SJCRH30 (cell line): ENCODE measurements around the gene WASL. TPM values are rescaled to one million over a fixed set of nuclear protein-coding genes. Genes with fewer than 3 reads are reported as not detected.
"Not testable (repeated sequence)": the region's sequence is repeated elsewhere in the genome, so short reads cannot be mapped to it uniquely, and the experiment has no call there.

ENCODE experiments used
- DNase-seq, 2 experiments: peaks; one replicate each; pipeline ENCODE4 v3.0.0-alpha.2; 2015 to 2020
- H3K27ac ChIP-seq: fragments of 250-450 bp; sonication (Bioruptor Pico); 2 replicates; pipeline ENCODE4 v1.5.1; 2020; ENCODE audit warnings: mild to moderate bottlenecking, moderate library complexity
- H3K27me3 ChIP-seq: fragments of 250-450 bp; sonication (Bioruptor Pico); 2 replicates; pipeline ENCODE4 v1.5.1; 2020; ENCODE audit warnings: mild to moderate bottlenecking, moderate library complexity
- H3K36me3 ChIP-seq: fragments of 250-450 bp; sonication (Bioruptor Pico); 2 replicates; pipeline ENCODE4 v1.5.1; 2020; ENCODE audit warnings: mild to moderate bottlenecking, moderate library complexity
- H3K4me1 ChIP-seq: fragments of 250-450 bp; sonication (Bioruptor Pico); 2 replicates; pipeline ENCODE4 v1.5.1; 2020; ENCODE audit warnings: mild to moderate bottlenecking, moderate library complexity
- H3K4me3 ChIP-seq: fragments of 250-450 bp; sonication (Bioruptor Pico); 2 replicates; pipeline ENCODE4 v1.5.1; 2020; ENCODE audit warnings: mild to moderate bottlenecking, moderate library complexity
- H3K9me3 ChIP-seq: fragments of 250-450 bp; sonication (Bioruptor Pico); replicated peaks from 2 replicates; pipeline ENCODE4 v1.5.1; 2020; ENCODE audit warnings: mild to moderate bottlenecking, moderate library complexity
- total RNA-seq: library from RNA; depleted of rRNA; stranded (reverse); fragments of >200 nt; shearing (Covaris generic); gene quantifications from 2 replicates; pipeline ENCODE4 v1.2.3, GENCODE V29; 2014

The WASL gene
- total RNA-seq, 1 experiment from 2014 or later, result 26.4 TPM

- no peaks in the 10 kb centered on the region for H3K36me3 ChIP-seq
- no peak overlapping the region for H3K4me3 ChIP-seq
- no peak for DNase-seq
- no peaks in the 10 kb centered on the region for H3K27me3 ChIP-seq
- peaks cover 12% of the 10 kb centered on the region; the same call in 1 of the 2 replicates for H3K4me1 ChIP-seq
- H3K27ac ChIP-seq, result no peak overlapping the region
- H3K9me3 ChIP-seq, result no peaks in the 10 kb centered on the region
Observed at GRCh38 chr7:123750389-123751230, 1.8 kb upstream of the WASL start.

- Histone ChIP-seq H3K36me3 (no peaks in the 10 kb centered on the region), H3K27ac (peak overlapping the region; percentile 82), H3K4me1 (peaks cover 12% of the 10 kb centered on the region; the same call in 1 of the 2 replicates), H3K4me3 (peak overlapping the region; percentile 86), H3K27me3 (no peaks in the 10 kb centered on the region), H3K9me3 (no peaks in the 10 kb centered on the region)
- DNase-seq, result no peak
Observed at GRCh38 chr7:123749537-123749857, 694 bp upstream of the WASL start.

- H3K4me1 ChIP-seq, result peaks cover 12% of the 10 kb centered on the region; the same call in 1 of the 2 replicates
- DNase-seq, result peak; percentile 32 to 51
- no peaks in the 10 kb centered on the region for H3K9me3 ChIP-seq
- peak overlapping the region; percentile 86 for H3K4me3 ChIP-seq
- H3K27ac ChIP-seq, result peak overlapping the region; percentile 82
- H3K36me3 ChIP-seq, result no peaks in the 10 kb centered on the region
- no peaks in the 10 kb centered on the region for H3K27me3 ChIP-seq
Observed at GRCh38 chr7:123748171-123748733, 551 bp downstream of the WASL start.

GRCh38 chr7:123747620-123748141, 1.1 kb downstream of the WASL start:
- Histone ChIP-seq H3K4me1 (peaks cover 12% of the 10 kb centered on the region; the same call in 1 of the 2 replicates), H3K36me3 (no peaks in the 10 kb centered on the region), H3K27ac (peak overlapping the region; percentile 82; the same call in 1 of the 2 replicates), H3K27me3 (no peaks in the 10 kb centered on the region), H3K9me3 (no peaks in the 10 kb centered on the region), H3K4me3 (peak overlapping the region; percentile 86)
- DNase-seq, result peak; percentile 72 to 78

GRCh38 chr7:123746931-123747488, 1.8 kb downstream of the WASL start:
- peak in 1 of 2 experiments; percentile 13 for DNase-seq
- Histone ChIP-seq H3K27ac (no peak overlapping the region), H3K4me1 (peaks cover 12% of the 10 kb centered on the region; the same call in 1 of the 2 replicates), H3K4me3 (peak overlapping the region; percentile 86), H3K36me3 (no peaks in the 10 kb centered on the region), H3K27me3 (no peaks in the 10 kb centered on the region), H3K9me3 (no peaks in the 10 kb centered on the region)

GRCh38 chr7:123746055-123746454, 2.7 kb downstream of the WASL start:
- Histone ChIP-seq H3K27me3 (no peaks in the 10 kb centered on the region), H3K4me1 (peaks cover 12% of the 10 kb centered on the region; the same call in 1 of the 2 replicates), H3K9me3 (no peaks in the 10 kb centered on the region), H3K27ac (no peak overlapping the region), H3K36me3 (no peaks in the 10 kb centered on the region; the same call in 1 of the 2 replicates), H3K4me3 (no peak overlapping the region)
- no peak for DNase-seq

- no peaks in the 10 kb centered on the region for H3K27me3 ChIP-seq
- H3K4me3 ChIP-seq, result no peak overlapping the region
- peaks cover 12% of the 10 kb centered on the region; the same call in 1 of the 2 replicates for H3K4me1 ChIP-seq
- DNase-seq, result no peak
- H3K27ac ChIP-seq, result no peak overlapping the region
- no peaks in the 10 kb centered on the region for H3K9me3 ChIP-seq
- H3K36me3 ChIP-seq, result no peaks in the 10 kb centered on the region; the same call in 1 of the 2 replicates
Observed at GRCh38 chr7:123745437-123745836, 3.4 kb downstream of the WASL start.

GRCh38 chr7:123744416-123744815, 4.4 kb downstream of the WASL start:
- Histone ChIP-seq H3K36me3 (no peaks in the 10 kb centered on the region; the same call in 1 of the 2 replicates), H3K27ac (no peak overlapping the region), H3K27me3 (no peaks in the 10 kb centered on the region), H3K9me3 (no peaks in the 10 kb centered on the region), H3K4me3 (no peak overlapping the region), H3K4me1 (peaks cover 5% of the 10 kb centered on the region; the same call in 1 of the 2 replicates)
- DNase-seq, result no peak

- no peak for DNase-seq
- H3K4me3 ChIP-seq, result no peak overlapping the region
- no peaks in the 10 kb centered on the region for H3K9me3 ChIP-seq
- no peaks in the 10 kb centered on the region for H3K27me3 ChIP-seq
- H3K27ac ChIP-seq, result no peak overlapping the region
- peaks cover 2% of the 10 kb centered on the region; the same call in 1 of the 2 replicates for H3K4me1 ChIP-seq
- H3K36me3 ChIP-seq, result peaks cover 5% of the 10 kb centered on the region
Observed at GRCh38 chr7:123741940-123742339, 6.9 kb downstream of the WASL start.

- no peak overlapping the region for H3K27ac ChIP-seq
- H3K27me3 ChIP-seq, result no peaks in the 10 kb centered on the region
- H3K4me3 ChIP-seq, result no peak overlapping the region
- H3K9me3 ChIP-seq, result 0 out of 2 replicates have a peak, but pooled peaks cover 3% of the 10 kb centered on the region
- H3K4me1 ChIP-seq, result no peaks in the 10 kb centered on the region
- no peak for DNase-seq
- peaks cover 8% of the 10 kb centered on the region for H3K36me3 ChIP-seq
Observed at GRCh38 chr7:123738808-123739207, 10.0 kb downstream of the WASL start.

GRCh38 chr7:123738356-123738755, 10.4 kb downstream of the WASL start:
- no peak overlapping the region for H3K4me3 ChIP-seq
- DNase-seq, result no peak
- no peaks in the 10 kb centered on the region for H3K4me1 ChIP-seq
- H3K27ac ChIP-seq, result no peak overlapping the region
- H3K9me3 ChIP-seq, result 0 out of 2 replicates have a peak, but pooled peaks cover 3% of the 10 kb centered on the region
- peaks cover 8% of the 10 kb centered on the region for H3K36me3 ChIP-seq
- no peaks in the 10 kb centered on the region for H3K27me3 ChIP-seq

GRCh38 chr7:123737168-123737674, 11.6 kb downstream of the WASL start:
- not testable (repeated sequence) for H3K27ac ChIP-seq, H3K4me3 ChIP-seq, H3K4me1 ChIP-seq, DNase-seq, H3K9me3 ChIP-seq, H3K36me3 ChIP-seq, H3K27me3 ChIP-seq

GRCh38 chr7:123735539-123735938, 13.3 kb downstream of the WASL start:
- Histone ChIP-seq H3K27ac (no peak overlapping the region), H3K9me3 (0 out of 2 replicates have a peak, but pooled peaks cover 8% of the 10 kb centered on the region), H3K4me1 (no peaks in the 10 kb centered on the region), H3K36me3 (peaks cover 8% of the 10 kb centered on the region), H3K27me3 (no peaks in the 10 kb centered on the region), H3K4me3 (no peak overlapping the region)
- DNase-seq, result no peak

GRCh38 chr7:123734498-123734897, 14.3 kb downstream of the WASL start:
- no peaks in the 10 kb centered on the region for H3K27me3 ChIP-seq
- H3K4me1 ChIP-seq, result no peaks in the 10 kb centered on the region
- no peak for DNase-seq
- 0 out of 2 replicates have a peak, but pooled peaks cover 8% of the 10 kb centered on the region for H3K9me3 ChIP-seq
- H3K27ac ChIP-seq, result no peak overlapping the region
- H3K4me3 ChIP-seq, result no peak overlapping the region
- peaks cover 8% of the 10 kb centered on the region for H3K36me3 ChIP-seq
